Fibroblast of mammary gland (primary cell): ENCODE measurements around the gene CHRNG.

Source experiments
- DNase-seq: peaks from one replicate; pipeline ENCODE4 v3.0.0-alpha.2; 2010; ENCODE audit warnings: low read depth
- H3K4me3 ChIP-seq: 2 replicates; pipeline ENCODE4 v1.5.1; 2011; ENCODE audit warnings: low read depth, mild to moderate bottlenecking, low read length, moderate library complexity; ENCODE audit not compliant: control insufficient read depth
- TF ChIP-seq, protein P1 (sequence below): conservative IDR thresholded peaks from 2 replicates; pipeline ENCODE4 v1.5.1; 2011; ENCODE audit warnings: low read depth, low read length, inconsistent platforms; ENCODE audit not compliant: control insufficient read depth, insufficient read depth

The CHRNG gene

DNA sequence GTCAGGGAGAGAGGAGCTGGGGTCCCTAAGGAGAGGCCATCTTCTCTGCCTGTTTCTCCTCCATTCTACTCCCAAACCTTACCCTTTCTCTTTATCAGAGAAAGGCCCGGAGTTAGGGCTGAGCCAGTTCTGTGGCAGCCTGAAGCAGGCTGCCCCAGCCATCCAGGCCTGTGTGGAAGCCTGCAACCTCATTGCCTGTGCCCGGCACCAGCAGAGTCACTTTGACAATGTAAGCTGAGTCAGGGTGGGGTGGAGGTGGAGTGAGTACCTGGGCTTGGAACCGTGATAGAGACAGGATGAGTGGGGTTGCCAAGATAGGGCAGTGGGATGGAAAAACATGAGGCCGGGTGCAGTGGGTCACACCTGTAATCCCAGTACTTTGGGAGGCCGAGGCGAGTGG lies 5.2 kb downstream of the CHRNG start:
- TF ChIP-seq, protein P1, sequence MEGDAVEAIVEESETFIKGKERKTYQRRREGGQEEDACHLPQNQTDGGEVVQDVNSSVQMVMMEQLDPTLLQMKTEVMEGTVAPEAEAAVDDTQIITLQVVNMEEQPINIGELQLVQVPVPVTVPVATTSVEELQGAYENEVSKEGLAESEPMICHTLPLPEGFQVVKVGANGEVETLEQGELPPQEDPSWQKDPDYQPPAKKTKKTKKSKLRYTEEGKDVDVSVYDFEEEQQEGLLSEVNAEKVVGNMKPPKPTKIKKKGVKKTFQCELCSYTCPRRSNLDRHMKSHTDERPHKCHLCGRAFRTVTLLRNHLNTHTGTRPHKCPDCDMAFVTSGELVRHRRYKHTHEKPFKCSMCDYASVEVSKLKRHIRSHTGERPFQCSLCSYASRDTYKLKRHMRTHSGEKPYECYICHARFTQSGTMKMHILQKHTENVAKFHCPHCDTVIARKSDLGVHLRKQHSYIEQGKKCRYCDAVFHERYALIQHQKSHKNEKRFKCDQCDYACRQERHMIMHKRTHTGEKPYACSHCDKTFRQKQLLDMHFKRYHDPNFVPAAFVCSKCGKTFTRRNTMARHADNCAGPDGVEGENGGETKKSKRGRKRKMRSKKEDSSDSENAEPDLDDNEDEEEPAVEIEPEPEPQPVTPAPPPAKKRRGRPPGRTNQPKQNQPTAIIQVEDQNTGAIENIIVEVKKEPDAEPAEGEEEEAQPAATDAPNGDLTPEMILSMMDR, result no peak
- H3K4me3 ChIP-seq, result no peak overlapping the region
- no peak for DNase-seq

DNA sequence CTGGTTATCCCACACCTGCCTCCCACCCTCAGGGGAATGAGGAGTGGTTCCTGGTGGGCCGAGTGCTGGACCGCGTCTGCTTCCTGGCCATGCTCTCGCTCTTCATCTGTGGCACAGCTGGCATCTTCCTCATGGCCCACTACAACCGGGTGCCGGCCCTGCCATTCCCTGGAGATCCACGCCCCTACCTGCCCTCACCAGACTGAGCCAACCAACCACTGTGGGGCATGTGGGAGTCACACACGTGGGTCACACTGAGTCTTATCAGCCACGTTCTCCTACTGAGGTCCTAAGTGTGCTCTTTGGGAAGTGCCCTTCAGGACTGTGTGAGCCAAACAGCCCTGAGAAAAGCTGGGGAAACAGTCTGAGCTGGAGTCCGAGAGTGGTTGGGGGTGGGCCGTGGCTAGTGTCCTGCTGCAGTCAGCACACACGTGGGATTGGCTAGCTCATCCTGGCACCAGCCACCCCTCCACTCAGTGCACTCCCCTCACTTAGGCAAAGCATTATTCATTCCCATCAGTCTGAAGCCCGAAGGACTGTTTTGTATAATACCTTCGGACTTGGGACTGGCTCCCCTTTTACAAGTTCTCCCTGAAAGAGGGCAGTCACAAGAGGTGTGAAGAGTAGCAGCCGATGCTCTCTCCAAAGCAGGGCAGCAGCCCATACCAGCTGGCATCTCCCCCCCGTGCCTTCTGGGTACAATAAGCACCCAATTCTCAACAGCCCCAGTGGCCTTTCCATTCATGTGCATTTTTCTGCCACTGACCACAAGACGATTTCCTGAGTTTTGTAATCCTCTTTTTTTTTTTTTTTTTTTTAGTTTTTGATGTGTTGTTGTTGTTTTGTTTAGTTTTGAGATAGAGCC lies 6.3 kb downstream of the CHRNG start:
- TF ChIP-seq, protein P1, result no peak
- DNase-seq, result no peak
- H3K4me3 ChIP-seq, result no peak overlapping the region

DNA sequence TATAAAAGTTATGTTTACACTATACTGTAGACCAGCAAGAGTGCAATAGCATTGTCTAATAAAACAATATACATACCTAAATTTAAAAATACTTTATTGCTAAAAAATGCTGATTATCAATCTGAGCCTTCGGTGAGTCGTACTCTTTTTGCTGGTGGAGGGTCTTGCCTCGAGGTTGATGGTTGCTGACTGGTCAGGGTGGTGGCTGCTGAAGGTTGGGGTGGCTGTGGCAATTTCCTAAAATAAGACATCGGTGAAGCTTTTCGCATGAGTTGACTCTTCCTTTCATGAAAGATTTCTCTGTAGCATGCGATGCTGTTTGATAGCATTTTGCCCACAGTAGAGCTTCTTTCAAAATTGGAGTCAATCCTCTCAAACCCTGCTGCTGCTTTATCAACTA lies 8.5 kb downstream of the CHRNG start:
- H3K4me3 ChIP-seq, result no peak overlapping the region
- DNase-seq, result no peak
- TF ChIP-seq, protein P1, result no peak

DNA sequence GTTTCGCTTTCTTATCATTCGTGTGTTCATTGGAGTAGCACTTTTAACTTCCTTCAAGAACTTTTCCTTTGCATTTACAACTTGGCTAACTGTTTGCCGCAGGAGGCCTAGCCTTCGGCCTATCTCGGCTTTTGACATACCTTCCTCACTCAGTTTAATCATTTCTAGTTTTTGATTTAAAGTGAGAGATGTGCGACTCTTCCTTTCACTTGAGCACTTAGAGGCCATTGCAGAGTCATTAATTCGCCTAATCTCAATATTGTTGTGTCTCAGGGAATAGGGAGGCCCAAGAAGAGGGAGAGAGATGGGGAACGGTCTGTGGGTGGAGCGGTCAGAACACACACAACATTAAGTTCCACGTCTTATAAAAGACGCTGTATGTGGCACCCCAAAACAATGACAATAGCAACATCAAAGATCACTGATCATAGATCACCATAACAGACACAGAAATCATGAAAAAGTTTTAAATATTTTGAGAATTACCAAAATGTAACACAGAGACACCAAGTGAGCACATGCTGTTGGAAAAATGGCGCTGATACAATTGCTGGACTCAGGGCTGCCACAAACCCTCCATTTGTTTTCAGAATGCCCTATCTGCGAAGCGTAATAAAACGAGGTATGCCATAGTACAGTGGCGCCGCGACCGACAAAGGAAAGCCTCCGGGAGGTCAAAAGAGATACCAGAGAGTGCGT lies 10.3 kb downstream of the CHRNG start:
- peak overlapping the region; percentile 91 for H3K4me3 ChIP-seq
- TF ChIP-seq, protein P1, result no peak
- peak; percentile 27 for DNase-seq

DNA sequence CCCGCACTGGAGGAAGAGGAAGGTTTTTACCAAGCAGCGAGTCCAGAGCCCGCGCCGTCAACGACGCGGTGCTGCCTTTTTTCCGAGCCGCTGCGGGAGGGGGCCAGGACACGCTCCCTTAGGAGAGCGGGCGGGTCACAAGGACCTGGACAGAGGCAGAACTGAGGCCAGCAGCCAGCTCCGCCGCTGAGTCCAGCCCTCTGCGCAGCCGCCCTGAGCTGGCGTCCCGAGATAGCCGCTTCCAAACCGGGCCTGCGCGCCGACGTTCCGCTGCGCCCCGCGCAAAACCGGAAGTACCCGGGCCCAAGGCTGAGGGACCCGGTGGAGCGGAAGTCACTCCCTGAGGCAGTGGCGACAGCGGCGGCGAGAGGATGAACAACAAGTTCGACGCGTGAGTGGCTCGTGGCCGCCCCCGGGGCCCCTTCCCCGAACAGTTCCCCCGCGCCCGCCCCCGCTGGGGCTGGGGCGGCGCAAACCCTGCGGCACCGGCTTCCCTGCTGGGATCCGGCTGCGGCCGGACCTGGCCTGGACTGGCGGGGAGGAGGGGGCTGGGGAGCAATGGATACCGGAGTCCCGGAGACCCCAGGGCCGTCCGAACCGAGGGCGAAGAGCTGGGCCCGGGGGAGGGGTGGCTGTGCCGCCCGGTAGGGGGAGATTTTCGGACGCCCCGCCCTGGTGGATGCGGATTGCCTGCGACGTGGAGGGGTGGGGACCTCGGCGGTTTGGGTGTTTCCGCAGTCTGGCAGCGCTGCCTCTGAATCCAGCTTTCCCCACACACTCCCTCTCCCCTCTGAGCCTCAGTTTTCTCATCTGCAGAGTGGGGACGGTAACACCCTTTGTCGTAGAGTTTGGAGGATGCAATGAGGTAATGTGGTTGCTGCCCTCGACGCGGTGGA lies 11.1 kb downstream of the CHRNG start, which contains the start of the genes EIF4E2 and TIGD1:
Gene EIF4E2 (plus strand): TSS at position 336 of the 896 bp plus-strand sequence. CDS start 36 bp downstream, at position 372.
Gene TIGD1 (minus strand): TSS at position 204 of the 896 bp plus-strand sequence. CDS start 675 bp downstream, outside the sequence.
- DNase-seq, result peak; percentile 89
- TF ChIP-seq, protein P1, result no peak
- H3K4me3 ChIP-seq, result peak within 1 kb of the TSS; percentile 91

DNA sequence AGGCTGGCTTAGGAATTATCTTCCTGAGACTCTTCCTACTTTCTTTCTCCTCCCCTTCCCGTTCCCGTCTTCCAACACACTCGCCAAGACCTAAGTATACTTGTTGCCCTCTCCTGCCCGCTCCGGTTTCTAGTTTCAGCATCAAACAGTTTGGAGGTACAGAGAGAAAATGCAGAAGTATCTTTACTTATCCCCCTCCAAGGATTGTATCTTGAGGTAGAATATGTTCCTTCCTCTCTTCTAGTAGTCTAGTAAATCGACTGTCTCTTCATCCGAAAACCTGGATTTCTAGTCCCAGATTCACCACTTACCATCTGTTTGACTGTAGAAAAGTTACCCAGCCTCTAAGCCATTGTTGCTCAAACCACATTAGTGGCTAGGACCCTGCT lies 11.8 kb downstream of the CHRNG start:
- TF ChIP-seq, protein P1, result no peak
- H3K4me3 ChIP-seq, result peak overlapping the region; percentile 91
- DNase-seq, result no peak
